Measurements from ENCODE around the gene WDR83. TPM values are rescaled to one million over a fixed set of nuclear protein-coding genes. Genes with fewer than 3 reads are reported as not detected.

WDR83 gene
- 11.9 and 12.5 TPM in 2 replicates for total RNA-seq

GRCh38 chr19:12666265-12667048 is at the start of gene WDR83, which contains the start of gene MAN2B1:
Gene WDR83, plus strand, starts transcription at chr19:12666807. Its CDS starts 2,984 bp downstream, at chr19:12669791.
Gene MAN2B1, minus strand, starts transcription at chr19:12666742. Its CDS starts 41 bp downstream, at chr19:12666701.

DNA sequence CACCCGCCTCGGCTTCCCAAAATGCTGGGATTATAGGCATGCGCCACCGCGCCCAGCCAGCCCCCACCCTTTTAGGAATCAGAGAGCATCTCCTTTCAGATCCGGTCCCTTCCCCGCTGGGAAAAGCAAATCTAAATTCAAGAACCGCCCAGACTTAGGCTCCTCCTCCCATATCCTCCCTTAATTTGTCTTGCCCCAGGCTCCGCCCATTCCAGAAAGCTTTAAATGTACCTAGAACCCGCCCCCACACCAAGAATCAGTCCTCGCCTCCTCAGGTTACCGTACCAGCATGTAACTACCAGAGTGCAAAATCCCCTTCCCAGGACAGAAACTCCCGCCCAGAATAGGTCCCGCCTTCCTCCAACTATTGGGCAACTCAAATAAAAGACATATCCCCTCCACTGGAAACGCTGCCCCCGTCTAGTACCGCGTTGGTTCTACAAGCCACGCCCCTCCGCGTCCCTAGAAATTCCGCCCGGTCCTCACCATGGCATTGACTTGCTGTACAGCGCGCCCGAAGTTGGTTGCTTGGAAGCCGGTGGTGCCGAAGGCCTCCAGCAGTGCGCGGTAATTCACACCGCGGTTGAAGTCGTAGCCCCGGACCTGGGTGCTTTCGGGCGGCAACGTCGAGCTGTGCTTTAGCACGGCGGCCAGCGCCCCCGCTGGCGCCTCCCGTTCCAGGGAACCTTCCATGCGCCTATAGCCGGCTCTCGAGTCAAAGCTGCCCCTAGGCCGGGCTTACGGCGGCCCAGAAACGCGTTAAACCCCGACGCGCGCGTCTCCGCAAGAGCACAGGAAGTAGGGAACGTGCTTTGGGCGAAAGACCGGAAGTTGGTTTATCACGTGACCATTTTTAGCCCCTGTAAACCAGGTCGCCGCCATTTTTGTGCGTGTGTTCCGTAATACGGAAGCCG is 14.7 kb downstream of the WDR83 start, which contains the start of gene DHPS:
DHPS (minus strand) TSS at position 807 of the 914 bp plus-strand sequence; CDS start at position 693, 114 bp downstream.

DNA sequence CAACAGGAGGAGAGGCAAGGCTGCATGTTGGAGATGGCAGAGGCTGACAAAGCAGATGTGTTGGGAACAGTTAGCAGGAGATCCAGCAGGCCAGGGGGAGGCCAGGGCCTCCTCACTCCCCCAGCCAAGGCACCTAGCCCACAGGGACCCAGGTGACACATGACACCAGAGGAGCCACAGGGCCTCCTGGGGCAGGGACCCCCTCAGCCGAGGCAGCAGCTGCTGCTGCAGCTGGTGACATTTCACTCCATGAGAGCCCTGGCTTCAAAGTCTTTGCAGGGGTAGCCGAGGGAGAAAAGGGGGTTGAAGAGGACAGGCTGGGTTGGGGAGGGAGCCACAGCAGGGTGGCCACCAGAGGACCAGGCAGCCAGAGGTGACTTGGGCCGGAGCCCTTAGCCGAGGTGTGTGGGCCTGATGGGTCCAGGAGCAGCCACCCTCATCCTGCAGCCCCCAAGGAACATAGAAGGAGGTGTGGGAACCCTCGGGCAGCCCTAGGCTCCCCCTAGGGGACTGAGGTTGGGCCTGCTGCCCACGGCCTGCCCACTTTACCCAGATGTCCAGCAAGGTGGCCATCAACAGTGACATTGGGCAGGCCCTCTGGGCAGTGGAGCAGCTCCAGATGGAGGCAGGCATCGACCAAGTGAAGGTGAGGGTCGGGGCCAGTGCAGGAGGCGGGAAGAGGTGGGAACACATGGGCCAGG is 21.0 kb downstream of the WDR83 start, which contains the start of gene GNG14:
GNG14 (plus strand) TSS at position 503 of the 701 bp plus-strand sequence; CDS start at position 554, 51 bp downstream.

GRCh38 chr19:12696366-12697335 is 30.0 kb downstream of the WDR83 start, which contains the start of gene FBXW9:
Gene FBXW9, minus strand, starts transcription at chr19:12696631. Its CDS starts 50 bp downstream, at chr19:12696581.

GRCh38 chr19:12723641-12724426 is 57.2 kb downstream of the WDR83 start, which contains the start of gene TNPO2:
Gene TNPO2, minus strand, starts transcription at chr19:12723932. Its CDS starts 2,955 bp downstream, at chr19:12720977.

Other genes with a start within 250 kb of the WDR83 start
- gene ZNF443, start 225.8 kb upstream of the WDR83 start, total RNA-seq, result 0.89 and 1.0 TPM in 2 replicates
- gene ZNF709, start 182.0 kb upstream of the WDR83 start, total RNA-seq, result 1.2 and 1.8 TPM in 2 replicates
- gene ZNF564, start 115.3 kb upstream of the WDR83 start, total RNA-seq, result 3.7 and 4.0 TPM in 2 replicates
- 5.6 and 5.7 TPM in 2 replicates for gene ZNF490, start 56.0 kb upstream of the WDR83 start, total RNA-seq
- gene ZNF791, start 55.9 kb upstream of the WDR83 start, total RNA-seq, result 5.5 and 5.8 TPM in 2 replicates
- 38.1 and 48.3 TPM in 2 replicates for gene MAN2B1, start 65 bp upstream of the WDR83 start, total RNA-seq
- gene DHPS, start 15.1 kb downstream of the WDR83 start, total RNA-seq, result 86.8 and 95.9 TPM in 2 replicates
- not detected in 2 replicates for gene GNG14, start 21.2 kb downstream of the WDR83 start, total RNA-seq
- gene FBXW9, start 29.8 kb downstream of the WDR83 start, total RNA-seq, result 15.1 and 16.1 TPM in 2 replicates
- gene TNPO2, start 57.1 kb downstream of the WDR83 start, total RNA-seq, result 19.3 and 22.4 TPM in 2 replicates
- gene TRIR, start 67.9 kb downstream of the WDR83 start, total RNA-seq, result 361 and 399 TPM in 2 replicates
- 122 and 149 TPM in 2 replicates for gene GET3, start 70.7 kb downstream of the WDR83 start, total RNA-seq
- not detected in 2 replicates for gene BEST2, start 85.0 kb downstream of the WDR83 start, total RNA-seq
- gene HOOK2, start 108.7 kb downstream of the WDR83 start, total RNA-seq, result 7.0 and 10.9 TPM in 2 replicates
- gene JUNB, start 124.7 kb downstream of the WDR83 start, total RNA-seq, result 96.3 and 105 TPM in 2 replicates
- 409 and 461 TPM in 2 replicates for gene PRDX2, start 135.0 kb downstream of the WDR83 start, total RNA-seq
- gene THSD8, start 135.3 kb downstream of the WDR83 start, total RNA-seq, result not detected in 2 replicates
- gene RNASEH2A, start 139.8 kb downstream of the WDR83 start, total RNA-seq, result 57.0 and 62.4 TPM in 2 replicates
- gene RTBDN, start 167.8 kb downstream of the WDR83 start, total RNA-seq, result not detected in 2 replicates
- 0.17 and 0.89 TPM in 2 replicates for gene MAST1, start 171.7 kb downstream of the WDR83 start, total RNA-seq
- gene DNASE2, start 214.6 kb downstream of the WDR83 start, total RNA-seq, result 21.3 and 28.6 TPM in 2 replicates
- 0.17 TPM in 1 of 2 replicates, not detected in the other for gene KLF1, start 220.4 kb downstream of the WDR83 start, total RNA-seq
- gene GCDH, start 224.4 kb downstream of the WDR83 start, total RNA-seq, result 49.1 and 51.1 TPM in 2 replicates